NCI-H1694 (cell line): ENCODE measurements around the gene PHF14.
"Not testable (repeated sequence)": the region's sequence is repeated elsewhere in the genome, so short reads cannot be mapped to it uniquely, and the experiment has no call there.

Experiments
- DNase-seq: peaks from one replicate; lab custom pipeline; 2025; lab: John Stamatoyannopoulos, UW

Gene PHF14, protein sequence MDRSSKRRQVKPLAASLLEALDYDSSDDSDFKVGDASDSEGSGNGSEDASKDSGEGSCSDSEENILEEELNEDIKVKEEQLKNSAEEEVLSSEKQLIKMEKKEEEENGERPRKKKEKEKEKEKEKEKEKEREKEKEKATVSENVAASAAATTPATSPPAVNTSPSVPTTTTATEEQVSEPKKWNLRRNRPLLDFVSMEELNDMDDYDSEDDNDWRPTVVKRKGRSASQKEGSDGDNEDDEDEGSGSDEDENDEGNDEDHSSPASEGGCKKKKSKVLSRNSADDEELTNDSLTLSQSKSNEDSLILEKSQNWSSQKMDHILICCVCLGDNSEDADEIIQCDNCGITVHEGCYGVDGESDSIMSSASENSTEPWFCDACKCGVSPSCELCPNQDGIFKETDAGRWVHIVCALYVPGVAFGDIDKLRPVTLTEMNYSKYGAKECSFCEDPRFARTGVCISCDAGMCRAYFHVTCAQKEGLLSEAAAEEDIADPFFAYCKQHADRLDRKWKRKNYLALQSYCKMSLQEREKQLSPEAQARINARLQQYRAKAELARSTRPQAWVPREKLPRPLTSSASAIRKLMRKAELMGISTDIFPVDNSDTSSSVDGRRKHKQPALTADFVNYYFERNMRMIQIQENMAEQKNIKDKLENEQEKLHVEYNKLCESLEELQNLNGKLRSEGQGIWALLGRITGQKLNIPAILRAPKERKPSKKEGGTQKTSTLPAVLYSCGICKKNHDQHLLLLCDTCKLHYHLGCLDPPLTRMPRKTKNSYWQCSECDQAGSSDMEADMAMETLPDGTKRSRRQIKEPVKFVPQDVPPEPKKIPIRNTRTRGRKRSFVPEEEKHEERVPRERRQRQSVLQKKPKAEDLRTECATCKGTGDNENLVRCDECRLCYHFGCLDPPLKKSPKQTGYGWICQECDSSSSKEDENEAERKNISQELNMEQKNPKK

DNA sequence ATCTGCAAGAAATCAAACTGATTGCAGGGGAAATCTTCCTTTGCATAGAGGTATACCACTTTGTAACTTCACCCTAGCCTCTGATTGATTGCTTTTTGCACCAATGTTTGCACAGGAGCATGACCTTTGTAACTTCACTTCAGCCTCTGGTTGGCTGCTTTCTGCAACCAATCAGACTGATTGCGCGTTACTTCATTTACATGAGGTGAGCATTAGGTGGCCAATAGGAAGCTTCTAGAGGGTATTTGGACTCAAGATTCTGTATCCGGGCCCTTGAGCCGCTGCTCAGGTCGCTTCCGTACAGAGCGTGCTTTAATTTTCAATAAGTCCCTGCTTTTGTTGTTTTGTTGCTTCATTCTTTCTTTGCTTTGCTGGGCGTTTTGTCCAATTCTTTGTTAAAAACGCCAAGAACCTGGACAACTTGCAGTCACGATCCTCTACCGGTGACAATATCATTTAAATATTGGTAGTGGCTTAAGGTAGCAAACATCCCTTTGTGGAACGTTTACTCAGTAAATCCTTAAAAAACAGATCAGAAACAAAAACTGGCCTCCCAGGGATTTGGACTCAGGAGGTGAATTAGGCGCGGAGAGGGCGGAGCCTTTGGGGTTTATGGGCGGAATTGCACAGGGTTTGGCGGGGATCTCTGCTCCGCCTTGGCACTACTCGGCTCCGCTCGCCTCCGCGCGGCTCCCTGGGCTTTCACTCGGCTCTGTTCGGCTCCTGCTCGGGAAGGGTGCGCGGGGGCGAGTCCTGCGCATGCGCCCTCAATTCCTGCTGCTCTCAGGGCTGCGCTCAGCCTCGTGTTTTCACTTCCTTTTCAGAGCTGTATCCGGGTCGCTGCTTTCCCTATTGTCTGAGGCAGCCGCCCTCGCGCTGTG, at the start of gene PHF14:
PHF14 (plus strand) TSS at position 812 of the 881 bp plus-strand sequence. CDS start 452 bp downstream, outside the sequence.
- DNase-seq: peak; percentile 98

DNA sequence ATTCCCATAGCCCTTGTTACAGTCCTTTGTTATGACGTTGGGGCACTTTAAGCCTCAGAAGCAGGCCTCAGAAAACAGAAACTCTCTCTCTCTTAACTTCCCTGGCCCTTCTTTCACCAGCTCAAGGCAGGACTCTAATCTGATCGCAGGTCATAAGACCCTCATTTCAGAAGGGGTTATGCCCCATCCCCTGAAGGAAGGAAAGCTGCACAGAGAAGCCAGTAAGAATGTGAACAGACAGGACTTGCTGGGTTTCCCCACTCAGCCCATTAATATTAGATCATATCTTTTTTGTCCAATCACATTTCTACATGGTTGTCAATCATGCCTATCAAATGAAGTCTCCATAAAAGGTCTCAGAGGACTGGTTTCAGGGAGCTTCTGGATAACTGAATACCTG, 49.3 kb upstream of the PHF14 start:
- no peak for DNase-seq

DNA sequence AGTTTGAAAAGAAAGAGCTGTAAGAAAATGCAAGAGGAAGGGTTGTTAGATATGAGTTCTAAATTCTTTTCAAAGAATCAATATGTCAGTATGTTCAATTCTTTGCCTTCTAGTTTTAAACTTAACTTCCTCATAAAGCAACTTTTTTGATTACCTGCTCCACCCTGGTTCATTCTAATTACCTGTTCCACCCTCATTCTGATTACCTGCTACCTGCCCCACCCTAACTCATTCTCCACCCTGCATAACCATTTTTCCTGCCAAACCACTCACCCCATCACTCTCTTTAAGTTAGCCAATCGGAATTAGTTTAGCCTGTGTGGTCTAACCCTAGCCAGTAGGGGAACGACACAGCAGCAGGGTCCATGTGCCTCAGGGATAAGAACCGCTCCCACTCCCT, 45.5 kb upstream of the PHF14 start:
- DNase-seq: not testable (repeated sequence)

DNA sequence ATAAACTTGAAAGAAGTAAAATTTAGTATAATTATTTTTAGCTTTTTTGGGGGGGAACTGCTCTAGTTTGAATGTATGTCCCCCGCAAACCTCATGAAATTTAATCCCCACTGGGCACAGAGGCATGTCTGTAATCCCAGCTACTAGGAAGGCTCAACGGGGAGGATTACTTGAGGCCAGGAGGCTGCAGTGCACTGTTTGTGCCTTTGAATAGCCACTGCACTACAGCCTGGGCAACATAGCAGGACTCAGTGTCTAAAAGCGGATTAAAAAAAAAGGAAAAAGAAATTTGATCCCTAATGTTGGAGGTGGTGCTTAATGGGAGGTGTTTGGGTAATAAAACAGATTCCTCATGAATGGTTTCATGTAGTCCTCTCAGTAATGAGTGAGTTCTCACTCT, 43.1 kb upstream of the PHF14 start:
- DNase-seq: no peak

DNA sequence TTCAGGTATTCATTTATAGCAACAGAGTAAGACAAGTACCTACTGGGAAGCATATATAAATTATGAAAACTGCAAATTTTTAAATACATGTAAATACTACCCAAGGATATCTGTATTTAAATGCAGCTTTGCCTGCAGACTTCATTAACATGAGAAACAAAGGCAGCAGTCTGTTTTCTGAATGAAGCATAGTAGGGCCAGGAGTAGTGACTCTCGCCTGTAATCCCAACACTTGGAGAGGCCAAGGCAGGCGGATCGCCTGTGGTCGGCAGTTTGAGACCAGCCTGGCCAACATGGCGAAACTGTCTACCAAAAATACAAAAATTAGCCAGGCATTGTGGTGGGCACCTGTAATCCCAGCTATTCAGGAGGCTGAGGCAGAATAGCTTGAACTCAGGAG, 42.5 kb upstream of the PHF14 start:
- no peak for DNase-seq

DNA sequence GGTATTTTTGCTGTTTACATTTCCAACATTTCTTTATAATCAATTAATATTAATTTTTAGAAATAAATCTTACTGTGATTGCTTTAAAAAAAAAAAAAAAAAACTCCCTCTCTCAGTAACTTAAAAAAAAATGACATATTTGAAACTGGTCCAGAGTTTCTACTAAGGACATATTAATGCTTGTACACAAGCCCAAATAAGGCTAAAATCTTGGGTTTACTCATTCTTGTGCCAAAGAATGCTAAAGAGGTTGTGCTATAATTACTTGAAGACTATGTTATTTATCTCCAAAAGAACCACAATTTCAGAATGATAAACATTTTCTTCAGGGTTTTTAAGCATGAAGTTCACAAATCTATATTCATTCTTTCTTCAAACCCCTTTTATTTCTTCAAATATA, 39.4 kb upstream of the PHF14 start:
- no peak for DNase-seq

DNA sequence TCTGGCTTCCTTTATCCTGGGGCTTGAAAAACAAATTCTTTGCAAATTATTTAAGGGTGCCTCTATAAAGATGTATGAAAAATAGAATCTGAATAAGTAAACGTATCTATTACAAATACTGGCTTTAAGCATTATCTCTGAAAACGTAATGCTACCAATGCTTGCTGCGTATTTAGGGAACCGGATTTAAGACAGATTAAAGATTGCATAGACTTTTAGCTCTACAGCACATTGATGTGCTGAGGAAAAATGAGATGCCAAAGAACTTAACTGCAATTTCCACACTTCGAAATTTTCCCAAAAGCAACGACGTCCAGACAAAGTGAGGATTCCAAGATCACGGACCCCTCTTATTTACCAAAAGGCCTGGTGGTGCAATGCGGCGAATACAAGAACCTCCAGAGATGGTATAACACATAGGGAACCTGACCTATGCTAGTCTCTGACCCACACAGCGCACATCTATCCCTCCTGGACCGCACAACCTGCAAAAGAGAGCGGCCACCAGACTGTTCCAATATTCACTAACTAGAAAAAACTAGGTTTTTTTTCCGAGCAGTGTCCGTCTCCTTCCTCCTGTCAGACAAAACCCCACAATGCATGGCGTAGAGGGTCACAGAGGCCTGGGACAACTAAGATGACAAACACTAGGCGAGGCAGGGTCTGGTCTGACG, 34.3 kb upstream of the PHF14 start:
- no peak for DNase-seq

DNA sequence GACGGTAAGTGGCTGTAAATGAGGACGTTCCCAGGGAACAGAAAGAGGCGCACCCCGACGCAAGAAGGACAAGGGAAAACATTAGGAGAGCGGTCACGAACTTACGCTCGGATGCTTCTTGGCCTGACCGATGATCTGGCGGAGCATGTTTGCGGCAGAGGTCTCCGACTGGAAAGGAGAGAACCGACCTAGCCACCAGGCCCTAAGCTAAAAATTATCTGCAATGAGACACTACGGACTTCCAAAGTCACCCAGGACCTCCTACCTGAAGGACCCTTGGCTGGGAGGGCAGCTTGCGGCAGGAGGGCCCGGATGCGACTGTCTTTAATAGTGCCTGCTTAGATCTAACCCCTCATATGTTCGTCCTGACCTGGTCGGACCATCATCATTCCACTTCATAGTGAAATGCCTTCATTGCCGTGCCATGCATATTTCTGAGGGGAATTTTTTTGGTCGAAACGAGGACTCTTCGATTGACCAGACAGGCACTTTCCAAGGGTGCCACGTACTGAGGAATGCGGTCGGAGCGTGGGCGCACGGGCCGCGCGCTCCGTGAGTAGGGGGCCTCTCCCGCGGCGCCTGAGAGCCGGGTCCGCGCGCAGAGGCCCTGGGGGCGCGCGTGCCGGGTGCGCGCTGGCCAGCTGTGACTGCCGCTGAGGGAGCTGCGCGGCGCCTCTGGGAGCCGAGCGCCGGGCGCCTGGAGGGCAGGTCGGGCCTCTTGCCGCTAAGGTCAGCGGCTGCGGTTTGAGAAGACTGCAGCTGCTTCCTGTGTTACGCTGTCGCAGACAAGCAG, 33.6 kb upstream of the PHF14 start:
- peak; percentile 86 for DNase-seq

DNA sequence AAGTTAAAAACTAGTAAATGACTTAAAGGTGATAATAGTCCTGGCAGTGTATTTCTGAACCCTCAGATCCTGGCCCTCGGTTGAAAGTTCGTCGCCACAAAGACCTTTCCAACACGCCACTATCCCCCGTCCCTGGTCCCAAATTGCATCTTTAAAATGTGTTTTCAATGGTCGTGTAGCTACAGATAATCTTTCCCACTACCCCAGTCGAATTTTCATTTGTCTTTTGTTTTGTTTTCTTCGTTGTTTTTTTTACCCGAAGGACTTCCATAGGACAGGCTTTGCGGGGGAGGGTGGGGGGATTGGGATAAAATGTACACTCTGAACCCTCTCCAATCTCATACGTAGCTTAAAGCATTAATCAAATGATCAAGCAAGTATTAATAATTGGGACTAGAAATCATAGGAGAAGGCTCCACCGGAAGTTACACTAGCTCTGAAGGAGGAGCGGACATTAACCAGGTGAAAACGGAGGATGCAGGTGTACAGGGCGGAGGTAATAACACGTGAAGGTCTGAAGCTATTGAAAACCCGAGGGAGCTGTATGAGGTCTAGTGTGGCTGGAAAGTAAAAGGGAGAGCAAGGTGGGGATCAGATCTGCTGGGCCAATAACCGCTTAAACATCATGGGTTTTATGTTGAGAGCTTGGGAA, 32.8 kb upstream of the PHF14 start:
- no peak for DNase-seq

DNA sequence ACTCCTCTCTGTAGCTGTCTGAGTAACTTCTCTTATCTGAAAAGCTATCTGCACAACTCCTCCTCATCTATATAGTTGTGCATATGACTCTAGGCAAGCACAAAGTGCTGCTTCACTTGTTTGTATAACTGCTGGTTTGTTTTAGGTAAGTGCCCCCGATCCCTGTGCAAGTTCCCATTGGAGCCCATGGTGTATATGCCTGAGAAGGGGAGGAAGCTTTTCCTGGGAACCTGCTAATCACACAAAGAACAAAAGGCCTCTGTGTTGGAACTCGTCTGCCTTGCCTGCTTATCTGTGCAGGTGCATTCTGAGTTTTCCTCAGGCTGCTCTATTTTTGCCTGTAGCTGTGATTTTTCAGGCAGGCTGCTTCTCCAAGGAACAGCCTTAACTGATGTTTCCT, 23.2 kb upstream of the PHF14 start:
- no peak for DNase-seq

DNA sequence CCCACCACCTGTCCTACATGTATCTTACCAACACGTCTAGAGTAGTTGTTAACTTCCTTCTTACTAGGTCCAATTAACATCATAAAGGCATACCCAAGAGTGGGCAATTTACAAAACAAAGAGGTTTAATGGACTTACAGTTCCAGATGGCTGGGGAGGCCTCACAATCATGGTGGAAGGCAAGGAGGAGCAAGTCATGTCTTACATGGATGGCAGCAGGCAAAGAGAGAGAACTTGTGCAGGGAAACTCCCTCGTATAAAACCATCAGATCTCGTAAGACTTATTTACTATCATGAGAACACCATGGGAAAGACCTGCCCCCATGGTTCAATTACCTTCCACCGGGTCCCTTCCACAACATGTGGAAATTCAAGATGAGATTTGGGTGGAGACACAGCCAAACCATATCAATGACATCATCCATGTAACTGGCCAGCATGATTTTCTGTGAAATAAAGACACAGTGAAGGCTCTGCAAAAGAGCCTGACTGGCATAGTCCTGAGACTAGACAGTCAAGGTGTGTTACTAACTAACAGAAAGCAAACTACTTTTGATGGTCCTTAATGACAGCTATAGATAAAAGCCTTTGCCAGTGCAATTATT, 22.6 kb upstream of the PHF14 start:
- DNase-seq: not testable (repeated sequence)

DNA sequence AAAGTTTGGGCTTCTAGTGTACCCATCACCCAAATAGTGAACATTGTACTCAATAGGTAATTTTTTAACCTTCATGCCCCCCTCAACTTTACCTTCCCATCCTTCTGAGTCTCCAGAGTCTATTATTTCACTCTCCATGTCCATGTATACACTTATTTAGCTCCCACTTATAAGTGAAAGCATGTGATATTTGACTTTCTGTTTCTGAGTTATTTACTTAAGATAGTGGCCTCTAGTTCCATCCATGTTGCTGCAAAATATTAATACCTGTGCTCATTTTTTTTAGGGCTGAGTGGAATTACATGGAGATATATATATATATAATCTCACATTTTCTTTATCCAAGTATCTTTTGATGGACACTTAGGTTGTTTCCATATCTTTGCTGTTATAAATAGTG, 21.1 kb upstream of the PHF14 start:
- no peak for DNase-seq

DNA sequence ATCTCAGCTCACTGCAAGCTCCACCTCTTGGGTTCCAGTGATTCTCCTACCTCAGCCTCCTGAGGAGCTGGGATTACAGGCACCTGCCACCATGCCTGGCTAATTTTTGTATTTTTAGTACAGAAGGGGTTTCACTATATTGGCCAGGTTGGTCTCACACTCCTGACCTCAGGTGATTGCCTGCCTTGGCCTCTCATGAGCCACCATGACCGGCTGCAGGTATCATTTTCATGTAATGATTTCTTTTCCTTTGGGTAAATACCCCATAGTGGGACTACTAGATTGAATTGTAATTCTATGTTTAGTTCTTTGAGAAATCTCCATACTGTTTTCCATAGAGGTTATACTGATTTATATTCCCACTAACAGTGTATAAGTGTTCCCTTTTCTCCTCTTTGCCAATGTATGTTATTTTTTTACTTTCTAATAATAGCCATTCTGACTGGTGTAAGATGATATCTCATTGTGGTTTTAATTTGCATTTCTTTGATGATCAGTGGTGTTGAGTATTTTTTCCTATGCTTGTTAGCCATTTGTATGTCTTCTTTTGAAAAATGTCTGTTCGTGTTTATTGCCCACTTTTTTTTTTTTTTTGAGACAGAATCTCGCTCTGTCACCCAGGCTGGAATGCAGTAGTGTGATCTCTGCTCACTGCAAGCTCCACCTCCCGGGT, 20.5 kb upstream of the PHF14 start:
- not testable (repeated sequence) for DNase-seq

DNA sequence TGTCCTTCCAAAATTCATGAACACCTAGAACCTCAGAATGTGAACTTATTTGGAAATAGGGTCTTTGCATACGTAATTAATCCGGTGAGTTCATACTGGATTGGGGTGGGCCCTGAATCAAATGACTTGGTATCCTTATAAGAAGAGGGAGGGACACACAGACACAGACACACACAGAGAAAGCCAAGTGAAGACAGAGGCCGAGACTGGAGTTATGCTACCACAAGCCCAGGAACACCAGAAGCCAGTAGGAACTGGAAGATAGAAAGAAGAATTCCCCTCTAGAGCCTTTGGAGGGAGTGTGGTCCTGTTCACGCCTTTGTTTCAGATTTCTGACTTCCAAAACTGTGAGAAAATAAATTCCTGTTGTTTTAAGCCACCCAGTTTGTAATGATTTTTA, 17.1 kb upstream of the PHF14 start:
- DNase-seq: no peak

DNA sequence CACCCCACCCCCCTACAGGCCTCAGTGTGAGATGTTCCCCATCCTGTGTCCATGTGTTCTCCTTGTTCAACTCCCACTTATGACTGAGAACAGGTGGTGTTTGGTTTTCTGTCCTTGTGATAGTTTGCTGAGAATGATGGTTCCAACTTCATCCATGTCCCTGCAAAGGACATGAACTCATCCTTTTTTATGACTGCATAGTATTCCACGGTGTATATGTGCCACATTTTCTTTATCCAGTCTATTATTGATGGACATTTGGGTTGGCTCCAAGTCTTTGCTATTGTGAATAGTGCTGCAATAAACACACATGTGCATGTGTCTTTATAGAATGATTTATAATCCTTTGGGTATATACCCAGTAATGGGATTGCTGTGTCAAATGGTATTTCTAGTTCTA, 13.4 kb upstream of the PHF14 start:
- not testable (repeated sequence) for DNase-seq

DNA sequence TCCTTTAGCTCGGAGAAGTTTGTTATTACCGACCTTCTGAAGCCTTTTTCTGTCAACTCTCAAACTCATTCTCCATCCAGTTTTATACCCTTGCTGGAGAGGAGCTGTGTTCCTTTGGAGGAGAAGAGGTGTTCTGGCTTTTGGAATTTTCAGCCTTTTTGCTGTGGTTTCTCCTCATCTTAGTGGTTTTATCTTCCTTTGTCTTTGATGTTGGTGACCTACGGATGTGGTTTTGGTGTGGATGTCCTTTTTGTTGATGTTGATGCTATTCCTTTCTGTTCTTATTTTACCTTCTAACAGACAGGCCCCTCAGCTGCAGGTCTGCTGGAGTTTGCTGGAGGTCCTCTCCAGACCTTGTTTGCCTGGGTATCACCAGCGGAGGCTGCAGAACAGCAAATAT, 8.7 kb upstream of the PHF14 start:
- not testable (repeated sequence) for DNase-seq

DNA sequence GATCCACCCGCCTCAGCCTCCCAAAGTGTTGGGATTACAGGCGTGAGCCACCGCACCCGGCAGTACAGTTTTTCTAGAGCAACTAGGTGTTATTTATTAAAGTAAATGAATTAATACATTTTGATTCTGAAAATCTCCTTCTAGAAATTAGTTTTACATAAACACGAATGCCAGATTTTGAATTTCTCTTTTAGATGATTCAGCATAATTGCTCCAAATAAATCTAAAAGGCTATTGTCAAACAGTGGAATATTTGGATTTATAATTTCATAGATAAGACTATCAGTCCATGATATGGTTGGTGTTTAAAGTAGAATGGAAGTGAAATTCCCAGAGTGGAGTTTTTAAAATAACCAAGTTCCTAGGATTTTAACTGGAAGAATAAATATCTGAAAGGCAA, 1.5 kb upstream of the PHF14 start:
- no peak for DNase-seq

DNA sequence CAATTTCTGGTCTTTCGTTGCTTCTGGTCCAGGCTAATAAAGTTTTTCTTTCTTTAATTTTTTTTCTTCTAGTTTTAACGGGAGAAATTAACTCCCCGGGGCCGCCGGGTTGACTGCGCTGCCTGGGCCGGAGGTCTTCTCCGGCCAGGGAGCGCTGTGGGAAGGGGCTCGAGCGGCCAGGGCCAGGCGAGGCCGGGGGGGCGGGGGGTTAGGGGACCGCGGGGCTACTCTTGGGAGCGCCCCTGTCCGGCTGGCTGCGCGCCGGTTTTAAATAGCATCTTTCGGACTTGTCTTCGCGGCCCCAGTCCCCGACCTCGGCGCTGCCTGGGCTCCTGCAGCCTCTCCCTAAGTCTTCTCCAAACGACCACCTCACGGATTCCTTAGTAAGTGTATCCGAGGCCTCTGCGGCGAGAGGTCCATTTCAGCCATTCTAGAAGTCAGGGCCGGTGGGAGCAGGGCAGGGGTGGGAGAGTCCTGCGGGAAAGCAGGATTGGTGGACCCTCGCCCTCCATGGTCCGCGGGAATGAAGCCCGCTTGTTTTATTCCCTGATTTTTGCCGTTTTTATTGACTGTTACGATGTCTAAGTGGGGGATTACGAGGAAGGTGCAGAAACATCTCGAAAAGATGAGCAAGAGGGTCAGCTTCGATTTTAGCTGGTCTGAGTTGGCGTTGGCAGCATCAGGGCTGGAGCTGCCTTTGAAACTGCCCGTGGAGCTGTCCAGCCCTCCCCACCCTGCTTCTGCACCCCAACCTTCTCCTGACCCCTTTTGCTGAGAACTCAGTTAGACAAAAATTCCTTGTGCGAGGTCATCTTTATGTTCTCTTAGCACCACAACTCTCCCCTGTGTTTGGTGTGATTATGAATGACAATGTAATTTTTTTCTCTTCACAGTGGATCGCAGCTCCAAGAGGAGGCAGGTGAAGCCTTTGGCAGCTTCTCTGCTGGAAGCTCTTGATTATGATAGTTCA, 555 bp downstream of the PHF14 start:
- peak; percentile 17 for DNase-seq
